RWPE2 (cell line): ENCODE results near the gene C20orf144.

Experiments used
- ATAC-seq: fragments of 200-7000 bp; cut with Tn5 transposase; 3 replicates; pipeline ENCODE4 v1.9.1; 2021; ENCODE audit warnings: low read depth
- DNase-seq: peaks from one replicate; pipeline ENCODE4 v3.0.0-alpha.2; 2020; ENCODE audit warnings: low spot score
- H3K27ac ChIP-seq: fragments of 450-650 bp; 2 replicates; pipeline ENCODE4 v1.5.1; 2017; ENCODE audit warnings: mild to moderate bottlenecking; ENCODE audit not compliant: poor library complexity, severe bottlenecking
- H3K27me3 ChIP-seq: fragments of 250-450 bp; sonication (Bioruptor Pico); 2 replicates; pipeline ENCODE4 v1.5.1; 2021; ENCODE audit warnings: mild to moderate bottlenecking, moderate library complexity; ENCODE audit not compliant: insufficient read depth, poor library complexity, severe bottlenecking
- H3K36me3 ChIP-seq: fragments of 250-450 bp; sonication (Bioruptor Pico); 2 replicates; pipeline ENCODE4 v1.5.1; 2020; ENCODE audit warnings: low read depth, mild to moderate bottlenecking, moderate library complexity
- H3K4me1 ChIP-seq: fragments of 250-450 bp; sonication (Bioruptor Pico); 2 replicates; pipeline ENCODE4 v1.5.1; 2021; ENCODE audit warnings: mild to moderate bottlenecking, moderate library complexity; ENCODE audit not compliant: insufficient read depth, poor library complexity, severe bottlenecking
- H3K4me3 ChIP-seq: fragments of 250-450 bp; sonication (Bioruptor Pico); 2 replicates; pipeline ENCODE4 v1.5.1; 2021; ENCODE audit warnings: mild to moderate bottlenecking, moderate library complexity; ENCODE audit not compliant: severe bottlenecking
- H3K9me3 ChIP-seq: fragments of 250-450 bp; sonication (Bioruptor Pico); 2 replicates; pipeline ENCODE4 v1.5.1; 2021; ENCODE audit warnings: mild to moderate bottlenecking, moderate library complexity; ENCODE audit not compliant: severe bottlenecking
- TF ChIP-seq, protein P1 (sequence below): fragments of 450-650 bp; IDR thresholded peaks from one replicate; pipeline ENCODE4 v1.5.1; 2017; ENCODE audit warnings: mild to moderate bottlenecking, moderate library complexity; ENCODE audit not compliant: poor library complexity, severe bottlenecking

Gene C20orf144

DNA sequence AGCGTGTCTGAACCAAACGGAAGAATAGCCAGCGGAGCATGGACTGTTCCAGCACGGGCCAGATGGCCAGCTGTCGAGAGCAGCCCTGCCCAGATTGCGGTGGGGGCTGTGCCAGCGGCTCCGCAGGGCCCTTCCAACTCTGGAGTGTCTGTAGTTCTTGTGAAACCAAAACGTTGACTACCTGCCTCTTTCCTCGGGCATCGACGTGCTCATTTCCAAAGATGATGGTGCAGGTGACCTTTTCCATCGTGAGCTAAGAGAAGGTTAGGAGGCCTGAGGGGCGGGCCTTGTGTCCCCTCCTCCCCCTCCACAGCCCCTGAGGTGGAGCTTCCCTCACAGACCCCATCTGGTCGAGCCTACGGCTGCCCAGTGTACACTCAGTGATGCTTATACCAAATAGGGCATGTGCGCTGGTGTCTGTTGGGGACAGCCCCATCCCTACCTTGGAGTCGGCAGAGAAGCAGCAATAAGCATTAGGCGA, 12.9 kb upstream of the C20orf144 start:
- Histone ChIP-seq H3K4me1 (no peaks in the 10 kb centered on the region), H3K36me3 (peaks cover 18% of the 10 kb centered on the region), H3K27ac (no peak overlapping the region), H3K9me3 (no peaks in the 10 kb centered on the region), H3K4me3 (no peak overlapping the region), H3K27me3 (no peaks in the 10 kb centered on the region)
- TF ChIP-seq, protein P1, sequence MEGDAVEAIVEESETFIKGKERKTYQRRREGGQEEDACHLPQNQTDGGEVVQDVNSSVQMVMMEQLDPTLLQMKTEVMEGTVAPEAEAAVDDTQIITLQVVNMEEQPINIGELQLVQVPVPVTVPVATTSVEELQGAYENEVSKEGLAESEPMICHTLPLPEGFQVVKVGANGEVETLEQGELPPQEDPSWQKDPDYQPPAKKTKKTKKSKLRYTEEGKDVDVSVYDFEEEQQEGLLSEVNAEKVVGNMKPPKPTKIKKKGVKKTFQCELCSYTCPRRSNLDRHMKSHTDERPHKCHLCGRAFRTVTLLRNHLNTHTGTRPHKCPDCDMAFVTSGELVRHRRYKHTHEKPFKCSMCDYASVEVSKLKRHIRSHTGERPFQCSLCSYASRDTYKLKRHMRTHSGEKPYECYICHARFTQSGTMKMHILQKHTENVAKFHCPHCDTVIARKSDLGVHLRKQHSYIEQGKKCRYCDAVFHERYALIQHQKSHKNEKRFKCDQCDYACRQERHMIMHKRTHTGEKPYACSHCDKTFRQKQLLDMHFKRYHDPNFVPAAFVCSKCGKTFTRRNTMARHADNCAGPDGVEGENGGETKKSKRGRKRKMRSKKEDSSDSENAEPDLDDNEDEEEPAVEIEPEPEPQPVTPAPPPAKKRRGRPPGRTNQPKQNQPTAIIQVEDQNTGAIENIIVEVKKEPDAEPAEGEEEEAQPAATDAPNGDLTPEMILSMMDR = no peak
- ATAC-seq (no peak), DNase-seq (peak; percentile 75)

DNA sequence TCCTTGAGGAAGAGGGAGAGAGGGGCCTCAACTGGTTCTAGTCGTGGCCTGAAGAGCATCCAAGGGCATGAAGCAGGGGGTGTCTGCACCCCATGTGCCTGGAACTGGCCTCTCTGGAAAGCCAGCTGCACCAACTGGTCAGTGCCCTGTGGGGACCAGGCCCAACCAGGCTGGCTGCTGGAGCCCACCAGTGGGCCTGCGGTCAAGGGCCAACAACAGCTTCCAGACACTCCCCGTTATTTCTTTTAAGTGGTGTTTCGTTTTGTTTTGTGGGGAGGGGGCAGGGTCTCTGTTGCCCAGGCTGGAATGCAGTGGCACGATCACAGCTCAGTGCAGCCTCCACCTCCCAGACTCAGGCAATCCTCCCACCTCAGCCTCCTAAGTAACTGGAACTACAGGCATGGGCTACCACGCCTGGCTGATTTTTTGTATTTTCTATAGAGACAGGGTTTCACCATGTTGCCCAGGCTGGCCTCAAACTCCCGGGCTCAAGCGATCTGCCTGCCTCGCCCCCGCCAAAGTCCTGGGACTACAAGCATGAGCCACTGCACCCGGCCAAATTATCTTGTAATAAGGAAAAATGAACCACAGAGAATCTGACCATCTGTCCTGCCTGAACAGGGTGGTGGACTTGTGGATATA, 11.9 kb upstream of the C20orf144 start:
- ATAC-seq = no peak
- DNase-seq = peak; percentile 72
- no peak overlapping the region for H3K4me3 ChIP-seq
- H3K36me3 ChIP-seq = peaks cover 8% of the 10 kb centered on the region
- H3K27ac ChIP-seq = no peak overlapping the region
- no peaks in the 10 kb centered on the region for H3K4me1 ChIP-seq
- no peaks in the 10 kb centered on the region for H3K27me3 ChIP-seq
- TF ChIP-seq, protein P1 = no peak
- no peaks in the 10 kb centered on the region for H3K9me3 ChIP-seq

DNA sequence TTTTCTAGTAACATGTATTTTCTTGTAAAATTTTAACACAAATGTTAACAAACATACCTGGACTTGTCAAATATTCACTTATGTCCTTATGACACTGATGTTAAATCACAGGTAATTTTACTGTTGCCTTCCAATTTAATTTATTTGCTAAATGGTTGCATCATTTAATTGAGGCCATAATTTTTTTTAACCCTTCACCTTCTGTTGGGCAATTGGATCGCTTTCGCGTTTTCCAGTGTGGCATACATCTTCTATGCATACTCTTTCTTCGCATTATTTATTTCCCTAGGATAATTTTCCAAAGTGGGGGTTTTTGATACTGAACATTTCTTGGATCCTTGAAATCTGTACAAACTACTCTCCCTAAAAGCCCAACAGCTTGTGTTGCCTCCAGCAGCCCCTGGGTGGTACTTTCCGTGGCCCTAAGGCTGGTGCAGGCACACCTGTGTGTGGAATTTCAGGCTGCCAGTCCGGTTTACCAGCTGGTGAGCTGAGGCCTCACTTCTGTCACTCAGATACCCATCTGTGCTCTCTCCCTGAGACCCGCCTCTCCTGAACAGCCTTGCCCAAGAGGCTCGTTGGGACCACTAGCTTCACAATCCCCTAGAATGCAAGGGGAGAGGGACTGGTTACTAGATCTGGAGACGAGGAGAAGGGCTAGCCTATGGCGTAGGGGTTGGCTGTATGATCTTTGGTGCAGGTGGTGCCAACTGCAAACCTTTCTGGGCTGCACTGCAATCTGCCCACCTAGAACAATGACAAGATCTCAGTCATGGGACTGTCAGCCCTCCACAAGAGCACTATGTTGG, 11.2 kb upstream of the C20orf144 start:
- Histone ChIP-seq H3K4me3 (no peak overlapping the region), H3K4me1 (no peaks in the 10 kb centered on the region), H3K27me3 (no peaks in the 10 kb centered on the region), H3K36me3 (peaks cover under 1% of the 10 kb centered on the region; the same call in 1 of the 2 replicates), H3K9me3 (no peaks in the 10 kb centered on the region), H3K27ac (no peak overlapping the region)
- ATAC-seq = peak; percentile 20; the same call in 2 of the 3 replicates
- DNase-seq = no peak
- TF ChIP-seq, protein P1 = no peak

DNA sequence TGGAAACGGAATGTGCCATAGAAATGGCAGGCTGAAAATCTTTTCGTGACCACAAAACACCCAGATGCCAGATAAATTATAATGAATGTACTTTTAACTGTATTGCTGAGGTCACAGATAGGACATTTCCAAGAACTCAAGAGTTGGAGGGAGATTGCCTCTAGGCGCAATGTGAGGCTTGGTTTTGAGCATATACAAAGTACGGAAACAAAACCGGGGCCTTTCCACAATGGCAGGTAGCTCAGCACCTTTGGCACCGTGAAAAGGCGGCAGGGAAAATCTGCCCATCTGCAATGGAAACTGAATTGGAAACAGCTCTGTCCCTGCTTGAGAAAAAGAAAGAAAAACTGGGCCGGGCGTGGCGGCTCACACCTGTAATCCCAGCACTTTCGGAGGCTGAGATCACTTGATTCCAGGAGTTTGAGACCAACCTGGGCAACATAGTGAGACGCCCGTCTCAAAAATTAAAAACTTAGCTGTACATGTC, 10.5 kb upstream of the C20orf144 start:
- no peak for DNase-seq

More for the DNA sequence above, 10.5 kb upstream of the C20orf144 start:
- TF ChIP-seq, protein P1 = no peak
- Histone ChIP-seq H3K4me1 (no peaks in the 10 kb centered on the region), H3K4me3 (no peak overlapping the region), H3K36me3 (no peaks in the 10 kb centered on the region), H3K9me3 (no peaks in the 10 kb centered on the region), H3K27ac (no peak overlapping the region), H3K27me3 (no peaks in the 10 kb centered on the region)
- ATAC-seq = no peak
